ENCODE measurements around the gene APRT.
A peak's percentile ranks its signal among the peaks of the same experiment; 100 is the strongest.

APRT gene

GRCh38 chr16:88817785-88818574 lies 6.3 kb upstream of the APRT start:
- TF ChIP-seq NFIC (IDR thresholded peaks at IDR 0.05) (no peak), EP300 (IDR thresholded peaks at IDR 0.05; ENCODE audit: borderline replicate concordance) (no peak), EGR1 (IDR thresholded peaks at IDR 0.05) (no peak), RAD21 (IDR thresholded peaks at IDR 0.05; ENCODE audit: low read depth) (no peak), TAF1 (IDR thresholded peaks at IDR 0.05; ENCODE audit: low read depth) (no peak), REST (IDR thresholded peaks at IDR 0.05; ENCODE audit: low read depth) (no peak), MAX (IDR thresholded peaks at IDR 0.05) (no peak), CREB1 (IDR thresholded peaks at IDR 0.05; ENCODE audit: low read depth) (no peak), YY1 (IDR thresholded peaks at IDR 0.05; ENCODE audit: low read depth) (no peak), TEAD4 (IDR thresholded peaks at IDR 0.05) (no peak), TCF12 (IDR thresholded peaks at IDR 0.05; ENCODE audit: low read depth) (no peak), ZBTB7A (IDR thresholded peaks at IDR 0.05; ENCODE audit: low read depth) (no peak), CEBPB (IDR thresholded peaks at IDR 0.05) (no peak), FOXM1 (IDR thresholded peaks at IDR 0.05; ENCODE audit: borderline replicate concordance, low read depth) (no peak)

GRCh38 chr16:88816736-88817535 lies 5.2 kb upstream of the APRT start:
- TF ChIP-seq ZBTB7A (IDR thresholded peaks at IDR 0.05; ENCODE audit: low read depth) (no peak), TAF1 (IDR thresholded peaks at IDR 0.05; ENCODE audit: low read depth) (no peak), CEBPB (IDR thresholded peaks at IDR 0.05) (no peak), TCF12 (IDR thresholded peaks at IDR 0.05; ENCODE audit: low read depth) (no peak)

- peak; percentile 96 for TF ChIP-seq RAD21 (IDR thresholded peaks at IDR 0.05; ENCODE audit: low read depth)
- TF ChIP-seq FOXM1 (IDR thresholded peaks at IDR 0.05; ENCODE audit: borderline replicate concordance, low read depth), result no peak
- TF ChIP-seq EP300 (IDR thresholded peaks at IDR 0.05; ENCODE audit: borderline replicate concordance), result no peak
These were observed 4.3 kb upstream of the APRT start for GRCh38 chr16:88815901-88816589.

- no peak for TF ChIP-seq MAX (IDR thresholded peaks at IDR 0.05)
- no peak for TF ChIP-seq TCF12 (IDR thresholded peaks at IDR 0.05; ENCODE audit: low read depth)
- TF ChIP-seq RAD21 (IDR thresholded peaks at IDR 0.05; ENCODE audit: low read depth), result no peak
- no peak for TF ChIP-seq EP300 (IDR thresholded peaks at IDR 0.05; ENCODE audit: borderline replicate concordance)
- TF ChIP-seq FOXM1 (IDR thresholded peaks at IDR 0.05; ENCODE audit: borderline replicate concordance, low read depth), result no peak
- TF ChIP-seq CREB1 (IDR thresholded peaks at IDR 0.05; ENCODE audit: low read depth), result no peak
- no peak for TF ChIP-seq ZBTB7A (IDR thresholded peaks at IDR 0.05; ENCODE audit: low read depth)
- no peak for TF ChIP-seq NFIC (IDR thresholded peaks at IDR 0.05)
- no peak for TF ChIP-seq USF1 (IDR thresholded peaks at IDR 0.05)
- TF ChIP-seq REST (IDR thresholded peaks at IDR 0.05; ENCODE audit: low read depth), result no peak
- TF ChIP-seq TAF1 (IDR thresholded peaks at IDR 0.05; ENCODE audit: low read depth), result no peak
- no peak for TF ChIP-seq EGR1 (IDR thresholded peaks at IDR 0.05)
- TF ChIP-seq TEAD4 (IDR thresholded peaks at IDR 0.05), result no peak
- no peak for TF ChIP-seq CEBPB (IDR thresholded peaks at IDR 0.05)
- no peak for TF ChIP-seq YY1 (IDR thresholded peaks at IDR 0.05; ENCODE audit: low read depth)
These were observed 3.5 kb upstream of the APRT start for GRCh38 chr16:88815227-88815626.

GRCh38 chr16:88814144-88814502 lies 2.4 kb upstream of the APRT start:
- TF ChIP-seq MAX (IDR thresholded peaks at IDR 0.05) (no peak), USF1 (IDR thresholded peaks at IDR 0.05) (no peak), TEAD4 (IDR thresholded peaks at IDR 0.05) (no peak), FOXM1 (IDR thresholded peaks at IDR 0.05; ENCODE audit: borderline replicate concordance, low read depth) (no peak), YY1 (IDR thresholded peaks at IDR 0.05; ENCODE audit: low read depth) (no peak), RAD21 (IDR thresholded peaks at IDR 0.05; ENCODE audit: low read depth) (no peak), EP300 (IDR thresholded peaks at IDR 0.05; ENCODE audit: borderline replicate concordance) (no peak)

Data from Ishikawa (cell line).